Neural progenitor cell (in vitro differentiated cells): ENCODE data around the gene NCOA6. TPM values are rescaled to one million over a fixed set of nuclear protein-coding genes. Genes with fewer than 3 reads are reported as not detected.

ENCODE experiments used
- DNase-seq: peaks from one replicate; pipeline ENCODE4 v3.0.0-alpha.2; 2016; ENCODE audit warnings: low spot score
- H2AFZ ChIP-seq: fragments of 200-600 bp; sonication (generic); replicated peaks from 2 replicates; pipeline ENCODE4 v1.6.1; 2016; ENCODE audit warnings: antibody characterized with exemption
- H3F3A ChIP-seq: fragments of 200-600 bp; sonication (generic); 2 replicates; pipeline ENCODE4 v1.6.1; 2016; ENCODE audit warnings: antibody characterized with exemption, low read depth
- H3K27ac ChIP-seq: fragments of 200-600 bp; sonication (generic); 2 replicates; pipeline ENCODE4 v1.5.1; 2016; ENCODE audit warnings: mild to moderate bottlenecking
- H3K27me3 ChIP-seq: fragments of 200-600 bp; sonication (generic); 2 replicates; pipeline ENCODE4 v1.6.1; 2016; ENCODE audit warnings: mild to moderate bottlenecking, moderate library complexity
- H3K36me3 ChIP-seq: fragments of 200-600 bp; sonication (generic); 2 replicates; pipeline ENCODE4 v1.5.1; 2016
- H3K4me1 ChIP-seq: fragments of 200-600 bp; sonication (generic); 2 replicates; pipeline ENCODE4 v1.6.1; 2016; ENCODE audit warnings: mixed run types
- H3K4me2 ChIP-seq: fragments of 200-600 bp; sonication (generic); 2 replicates; pipeline ENCODE4 v1.6.1; 2016
- H3K4me3 ChIP-seq: fragments of 200-600 bp; sonication (generic); 2 replicates; pipeline ENCODE4 v1.5.1; 2016
- H3K79me2 ChIP-seq: fragments of 200-600 bp; sonication (generic); 2 replicates; pipeline ENCODE4 v1.6.1; 2016; ENCODE audit warnings: low read depth
- H3K9ac ChIP-seq: fragments of 200-600 bp; sonication (generic); 2 replicates; pipeline ENCODE4 v1.6.1; 2016
- H3K9me3 ChIP-seq: fragments of 200-600 bp; sonication (generic); 2 replicates; pipeline ENCODE4 v1.5.1; 2016; ENCODE audit warnings: low read depth
- H4K20me1 ChIP-seq: fragments of 200-600 bp; sonication (generic); 2 replicates; pipeline ENCODE4 v1.6.1; 2016; ENCODE audit warnings: low read depth
- H3K27ac Mint-ChIP-seq: 3 replicates; pipeline ENCODE4 v1.8.0; 2021; ENCODE audit warnings: mixed read lengths
- H3K27me3 Mint-ChIP-seq: 2 replicates; pipeline ENCODE4 v1.8.0; 2022; ENCODE audit warnings: low read depth, mild to moderate bottlenecking, inconsistent platforms, moderate library complexity, mixed read lengths; ENCODE audit not compliant: insufficient read depth
- H3K36me3 Mint-ChIP-seq: 3 replicates; pipeline ENCODE4 v1.8.0; 2021; ENCODE audit warnings: mixed read lengths
- H3K4me1 Mint-ChIP-seq: 3 replicates; pipeline ENCODE4 v1.8.0; 2021; ENCODE audit warnings: mixed read lengths
- H3K4me3 Mint-ChIP-seq: 3 replicates; pipeline ENCODE4 v1.8.0; 2021; ENCODE audit warnings: mild to moderate bottlenecking, moderate library complexity, mixed read lengths
- H3K9me3 Mint-ChIP-seq: 3 replicates; pipeline ENCODE4 v1.8.0; 2020; ENCODE audit warnings: mixed read lengths
- EZH2 ChIP-seq: fragments of 200-600 bp; sonication (generic); IDR thresholded peaks from 2 replicates; pipeline ENCODE4 v1.6.1; 2017; ENCODE audit warnings: antibody characterized with exemption, mild to moderate bottlenecking, moderate library complexity
- EZH2phosphoT487 ChIP-seq: fragments of 200-600 bp; sonication (generic); IDR thresholded peaks from 2 replicates; pipeline ENCODE4 v1.6.1; 2017; ENCODE audit warnings: antibody characterized with exemption
- total RNA-seq: library from RNA; depleted of rRNA; stranded (reverse); fragments of >200 nt; gene quantifications from 2 replicates; pipeline ENCODE4 v1.2.3, GENCODE V29; 2015; ENCODE audit warnings: low replicate concordance
- TF ChIP-seq, protein P1 (sequence below): fragments of 200-600 bp; sonication (generic); IDR thresholded peaks from 2 replicates; pipeline ENCODE4 v1.5.1; 2017; ENCODE audit warnings: antibody characterized with exemption, mild to moderate bottlenecking

NCOA6 gene
- total RNA-seq, 1 donor from 2014 or later: 14.3 TPM

- H3K9me3 Mint-ChIP-seq: no peaks in the 10 kb centered on the region
- Histone ChIP-seq H3K9ac (no peak within 1 kb of the TSS), H2AFZ (peak within 1 kb of the TSS; percentile 75), H4K20me1 (no peaks in the 10 kb centered on the region), H3K79me2 (peaks cover 43% of the 10 kb centered on the region), H3K9me3 (no peaks in the 10 kb centered on the region), H3F3A (peaks cover 18% of the 10 kb centered on the region), H3K4me3 (peak within 1 kb of the TSS; percentile 66), H3K27ac (peak within 1 kb of the TSS; percentile 15), H3K36me3 (no peaks in the 10 kb centered on the region), H3K27me3 (no peaks in the 10 kb centered on the region), H3K4me1 (peaks cover 5% of the 10 kb centered on the region), H3K4me2 (peak within 1 kb of the TSS; percentile 88)
- DNase-seq: peak; percentile 98
- H3K27me3 Mint-ChIP-seq: peaks cover 5% of the 10 kb centered on the region
- TF ChIP-seq EZH2: no peak
- TF ChIP-seq, protein P1, sequence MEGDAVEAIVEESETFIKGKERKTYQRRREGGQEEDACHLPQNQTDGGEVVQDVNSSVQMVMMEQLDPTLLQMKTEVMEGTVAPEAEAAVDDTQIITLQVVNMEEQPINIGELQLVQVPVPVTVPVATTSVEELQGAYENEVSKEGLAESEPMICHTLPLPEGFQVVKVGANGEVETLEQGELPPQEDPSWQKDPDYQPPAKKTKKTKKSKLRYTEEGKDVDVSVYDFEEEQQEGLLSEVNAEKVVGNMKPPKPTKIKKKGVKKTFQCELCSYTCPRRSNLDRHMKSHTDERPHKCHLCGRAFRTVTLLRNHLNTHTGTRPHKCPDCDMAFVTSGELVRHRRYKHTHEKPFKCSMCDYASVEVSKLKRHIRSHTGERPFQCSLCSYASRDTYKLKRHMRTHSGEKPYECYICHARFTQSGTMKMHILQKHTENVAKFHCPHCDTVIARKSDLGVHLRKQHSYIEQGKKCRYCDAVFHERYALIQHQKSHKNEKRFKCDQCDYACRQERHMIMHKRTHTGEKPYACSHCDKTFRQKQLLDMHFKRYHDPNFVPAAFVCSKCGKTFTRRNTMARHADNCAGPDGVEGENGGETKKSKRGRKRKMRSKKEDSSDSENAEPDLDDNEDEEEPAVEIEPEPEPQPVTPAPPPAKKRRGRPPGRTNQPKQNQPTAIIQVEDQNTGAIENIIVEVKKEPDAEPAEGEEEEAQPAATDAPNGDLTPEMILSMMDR: peak; percentile 3
- no peak for TF ChIP-seq EZH2phosphoT487
- H3K36me3 Mint-ChIP-seq: no peaks in the 10 kb centered on the region
- H3K4me1 Mint-ChIP-seq: peaks cover 10% of the 10 kb centered on the region
- peak within 1 kb of the TSS; percentile 42 for H3K27ac Mint-ChIP-seq
- H3K4me3 Mint-ChIP-seq: peak within 1 kb of the TSS; percentile 95
Measured at GRCh38 chr20:34676642-34677373, 148.6 kb downstream of the NCOA6 start, which contains the start of gene PIGU. PIGU (minus strand) TSS chr20:34677092; CDS start chr20:34677085, 7 bp downstream.

DNA sequence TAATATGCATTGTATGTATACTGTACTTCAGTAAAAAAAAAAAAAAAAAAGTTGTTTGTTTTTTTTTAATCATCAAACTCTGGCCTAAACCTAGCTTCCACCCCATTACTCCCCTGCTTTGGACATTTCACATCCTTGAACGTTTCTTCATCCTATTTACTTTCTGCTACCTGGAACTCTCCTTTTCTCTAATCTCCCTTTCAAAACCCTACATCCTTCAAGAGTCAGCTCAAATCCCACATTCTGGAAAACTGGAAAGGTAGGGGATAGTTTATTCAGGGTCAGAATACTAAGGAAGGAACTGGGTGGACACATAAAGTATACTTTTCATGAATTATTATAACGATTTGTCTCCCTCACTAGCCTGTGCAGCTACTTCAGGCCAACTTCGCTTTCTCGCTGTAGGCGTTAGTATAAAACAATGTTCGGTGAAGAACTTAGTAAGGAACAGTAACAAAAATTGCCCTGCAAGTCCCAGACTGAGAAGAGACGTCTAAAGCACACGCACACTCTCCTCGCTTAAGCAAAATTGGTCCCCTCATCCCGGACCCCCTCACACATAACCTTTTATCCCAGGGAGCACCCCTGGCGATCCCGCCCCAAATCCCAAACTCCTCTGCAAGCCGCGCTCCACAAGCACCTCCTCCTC, 149.3 kb downstream of the NCOA6 start:
- peak overlapping the region; percentile 31 for H3K27ac Mint-ChIP-seq
- H3K4me3 Mint-ChIP-seq: peak overlapping the region; percentile 95
- Histone ChIP-seq H3K9ac (no peak overlapping the region), H3K4me2 (peak overlapping the region; percentile 88), H3K4me1 (peaks cover 5% of the 10 kb centered on the region), H3K4me3 (peak overlapping the region; percentile 66), H4K20me1 (no peaks in the 10 kb centered on the region), H3K27me3 (no peaks in the 10 kb centered on the region), H3K9me3 (no peaks in the 10 kb centered on the region), H3K79me2 (peaks cover 50% of the 10 kb centered on the region), H3K27ac (no peak overlapping the region), H2AFZ (peak overlapping the region; percentile 75), H3F3A (peaks cover 18% of the 10 kb centered on the region), H3K36me3 (no peaks in the 10 kb centered on the region)
- no peaks in the 10 kb centered on the region for H3K9me3 Mint-ChIP-seq
- TF ChIP-seq, protein P1: no peak
- no peak for TF ChIP-seq EZH2
- no peak for TF ChIP-seq EZH2phosphoT487
- H3K27me3 Mint-ChIP-seq: peaks cover 5% of the 10 kb centered on the region
- H3K36me3 Mint-ChIP-seq: no peaks in the 10 kb centered on the region
- no peak for DNase-seq
- peaks cover 10% of the 10 kb centered on the region for H3K4me1 Mint-ChIP-seq

- no peaks in the 10 kb centered on the region for H3K36me3 ChIP-seq
- H3K27ac Mint-ChIP-seq: no peak overlapping the region
- no peaks in the 10 kb centered on the region for H3K9me3 Mint-ChIP-seq
- H3K9ac ChIP-seq: no peak overlapping the region
- no peaks in the 10 kb centered on the region for H3K9me3 ChIP-seq
- H2AFZ ChIP-seq: no peak overlapping the region
- peaks cover 10% of the 10 kb centered on the region for H3K4me1 Mint-ChIP-seq
- H4K20me1 ChIP-seq: no peaks in the 10 kb centered on the region
- no peak for DNase-seq
- peak overlapping the region; percentile 66 for H3K4me3 ChIP-seq
- peak overlapping the region; percentile 88 for H3K4me2 ChIP-seq
- TF ChIP-seq EZH2phosphoT487: no peak
- TF ChIP-seq, protein P1: no peak
- TF ChIP-seq EZH2: no peak
- H3K27me3 ChIP-seq: no peaks in the 10 kb centered on the region
- peaks cover 55% of the 10 kb centered on the region for H3K79me2 ChIP-seq
- H3K27ac ChIP-seq: no peak overlapping the region
- peaks cover 5% of the 10 kb centered on the region for H3K27me3 Mint-ChIP-seq
- H3K36me3 Mint-ChIP-seq: peaks cover 3% of the 10 kb centered on the region
- peaks cover 18% of the 10 kb centered on the region for H3F3A ChIP-seq
- H3K4me1 ChIP-seq: peaks cover 5% of the 10 kb centered on the region
- peak overlapping the region; percentile 95 for H3K4me3 Mint-ChIP-seq
Measured at GRCh38 chr20:34675561-34675960, 149.9 kb downstream of the NCOA6 start.
